HL-60 (cell line): ENCODE results near the gene PTPA.
"Not testable (repeated sequence)": the region's sequence is repeated elsewhere in the genome, so short reads cannot be mapped to it uniquely, and the experiment has no call there.

Experiments
- GABPA ChIP-seq: IDR thresholded peaks from 2 replicates; pipeline ENCODE4 v1.6.1; 2012; ENCODE audit warnings: low read depth
- POLR2AphosphoS5 ChIP-seq: IDR thresholded peaks from 2 replicates; pipeline ENCODE4 v1.6.1; 2012; ENCODE audit warnings: low read depth
- SPI1 ChIP-seq: IDR thresholded peaks from 2 replicates; pipeline ENCODE4 v1.6.1; 2012; ENCODE audit warnings: low read depth, mild to moderate bottlenecking, borderline replicate concordance
- TF ChIP-seq, protein P1 (sequence below): IDR thresholded peaks from one replicate; pipeline ENCODE4 v1.5.1; 2011; ENCODE audit warnings: low read length, control low read depth, inconsistent platforms; ENCODE audit not compliant: insufficient read depth

DNA sequence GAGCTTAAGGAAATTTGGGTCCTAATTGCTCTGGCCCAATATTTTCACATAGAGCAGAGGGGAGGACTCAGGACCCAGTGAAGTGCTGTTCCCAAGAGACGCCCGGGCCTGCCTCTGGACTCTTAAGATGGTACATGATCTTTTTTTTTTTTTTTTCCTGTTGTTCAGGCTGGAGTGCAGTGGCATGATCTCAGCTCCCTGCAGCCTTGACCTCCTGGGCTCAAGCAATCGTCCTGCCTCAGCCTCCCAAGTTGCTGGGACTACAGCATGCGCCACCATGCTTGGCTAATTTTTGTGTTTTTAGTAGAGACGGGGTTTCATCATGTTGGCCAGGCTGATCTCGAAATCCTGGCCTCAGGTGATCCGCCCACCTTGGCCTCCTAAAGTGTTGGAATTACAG, 19.1 kb downstream of the PTPA start:
- TF ChIP-seq, protein P1, sequence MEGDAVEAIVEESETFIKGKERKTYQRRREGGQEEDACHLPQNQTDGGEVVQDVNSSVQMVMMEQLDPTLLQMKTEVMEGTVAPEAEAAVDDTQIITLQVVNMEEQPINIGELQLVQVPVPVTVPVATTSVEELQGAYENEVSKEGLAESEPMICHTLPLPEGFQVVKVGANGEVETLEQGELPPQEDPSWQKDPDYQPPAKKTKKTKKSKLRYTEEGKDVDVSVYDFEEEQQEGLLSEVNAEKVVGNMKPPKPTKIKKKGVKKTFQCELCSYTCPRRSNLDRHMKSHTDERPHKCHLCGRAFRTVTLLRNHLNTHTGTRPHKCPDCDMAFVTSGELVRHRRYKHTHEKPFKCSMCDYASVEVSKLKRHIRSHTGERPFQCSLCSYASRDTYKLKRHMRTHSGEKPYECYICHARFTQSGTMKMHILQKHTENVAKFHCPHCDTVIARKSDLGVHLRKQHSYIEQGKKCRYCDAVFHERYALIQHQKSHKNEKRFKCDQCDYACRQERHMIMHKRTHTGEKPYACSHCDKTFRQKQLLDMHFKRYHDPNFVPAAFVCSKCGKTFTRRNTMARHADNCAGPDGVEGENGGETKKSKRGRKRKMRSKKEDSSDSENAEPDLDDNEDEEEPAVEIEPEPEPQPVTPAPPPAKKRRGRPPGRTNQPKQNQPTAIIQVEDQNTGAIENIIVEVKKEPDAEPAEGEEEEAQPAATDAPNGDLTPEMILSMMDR = not testable (repeated sequence)
- not testable (repeated sequence) for TF ChIP-seq POLR2AphosphoS5, SPI1, GABPA
